HCT116 (cell line): ENCODE results near the gene LUZP2. TPM values are rescaled to one million over a fixed set of nuclear protein-coding genes. Genes with fewer than 3 reads are reported as not detected.

Source experiments
- ATAC-seq: fragments of 200-7000 bp; cut with Tn5 transposase; 2 replicates; pipeline ENCODE4 v1.9.1; 2020; ENCODE audit warnings: mild to moderate bottlenecking, moderate library complexity
- BruUV-seq: library from RNA; stranded (reverse); fragments of 400-500 nt; replicated peaks from 2 replicates; lab custom pipeline; 2021; lab: Mats Ljungman, UMichigan
- CTCF ChIA-PET: fragments of 300-600 bp; sonication (Branson Sonifier 250); formaldehyde crosslinking; loops from one replicate; lab custom pipeline; 2021; ENCODE audit warnings: antibody characterized with exemption; lab: Charles Lee
- POLR2A ChIA-PET: fragments of 300-600, 350-600 bp; sonication (Branson Sonifier 250); formaldehyde crosslinking; loops from one replicate; lab custom pipeline; 2021; ENCODE audit warnings: antibody characterized with exemption; lab: Charles Lee
- RAD21 ChIA-PET, 2 experiments: fragments of 300-600 bp; sonication (Branson Sonifier 250); formaldehyde crosslinking; loops; one replicate each; lab custom pipeline; 2023; ENCODE audit warnings: low total read pairs in 2 of 2; ENCODE audit not compliant: uncharacterized antibody in 2 of 2, unreplicated experiment in 2 of 2, low non-redundant PET in 1 of 2; lab: Charles Lee
- DNase-seq: peaks from one replicate; pipeline ENCODE4 v3.0.0-alpha.2; 2010; ENCODE audit warnings: low read depth, low spot score
- H2AFZ ChIP-seq: fragments of 200-600 bp; shearing (Covaris generic), sonication (generic); 2 replicates; pipeline ENCODE4 v1.6.1; 2017; ENCODE audit warnings: low read depth, mixed run types, mixed read lengths, antibody characterized with exemption, low read length; ENCODE audit not compliant: poor library complexity, severe bottlenecking
- H3K27ac ChIP-seq: 2 replicates; pipeline ENCODE4 v1.5.1; 2012; ENCODE audit warnings: low read depth, low read length
- H3K27me3 ChIP-seq: fragments of 200-600 bp; sonication (generic); 2 replicates; pipeline ENCODE4 v1.6.1; 2016; ENCODE audit warnings: mixed run types, low read length, mixed read lengths; ENCODE audit not compliant: insufficient read depth
- H3K36me3 ChIP-seq, 2 experiments: fragments of 200-500 bp in 1 of 2; fragments of 200-600 bp in 1 of 2; sonication (Bioruptor generic) in 1 of 2; sonication (generic) in 1 of 2; 2 replicates each; pipeline versions ENCODE4 v1.5.1 to v1.6.1; 2014 to 2016; ENCODE audit warnings: low read length in 2 of 2, inconsistent platforms in 1 of 2, mixed read lengths in 1 of 2, mixed run types in 1 of 2; ENCODE audit not compliant: insufficient read depth in 2 of 2, control insufficient read depth in 1 of 2
- H3K4me1 ChIP-seq, 2 experiments: fragments of 200-600 bp in 1 of 2; sonication (generic) in 1 of 2; 2 replicates each; pipeline versions ENCODE4 v1.5.1 to v1.6.1; 2012 to 2017; ENCODE audit warnings: low read length in 2 of 2, inconsistent platforms in 1 of 2, mild to moderate bottlenecking in 1 of 2, mixed read lengths in 1 of 2, mixed run types in 1 of 2, moderate library complexity in 1 of 2; ENCODE audit not compliant: insufficient read depth in 2 of 2, control insufficient read depth in 1 of 2
- H3K4me2 ChIP-seq: fragments of 200-600 bp; sonication (generic); 2 replicates; pipeline ENCODE4 v1.6.1; 2017; ENCODE audit warnings: mixed run types, low read length, mixed read lengths
- H3K4me3 ChIP-seq, 2 experiments: fragments of 200-600 bp in 1 of 2; sonication (generic) in 1 of 2; replicated peaks in 1 of 2; 2 replicates each; pipeline ENCODE4 v1.5.1; 2011 to 2016; ENCODE audit warnings: low read length in 2 of 2, control low read depth in 1 of 2, low read depth in 1 of 2, mild to moderate bottlenecking in 1 of 2, mixed read lengths in 1 of 2, mixed run types in 1 of 2
- H3K79me2 ChIP-seq: fragments of 200-600 bp; sonication (generic); 2 replicates; pipeline ENCODE4 v1.6.1; 2017; ENCODE audit warnings: mild to moderate bottlenecking, mixed run types, low read length, moderate library complexity, mixed read lengths; ENCODE audit not compliant: insufficient read depth
- H3K9ac ChIP-seq: fragments of 200-600 bp; sonication (generic); 2 replicates; pipeline ENCODE4 v1.6.1; 2016; ENCODE audit warnings: low read length, mixed read lengths
- H3K9me2 ChIP-seq: fragments of 200-600 bp; sonication (generic), shearing (Covaris generic); 2 replicates; pipeline ENCODE4 v1.6.1; 2017; ENCODE audit warnings: mixed run types, mild to moderate bottlenecking, moderate library complexity; ENCODE audit not compliant: insufficient read depth
- H3K9me3 ChIP-seq, 2 experiments: fragments of 200-500 bp in 1 of 2; fragments of 200-600 bp in 1 of 2; sonication (Bioruptor generic) in 1 of 2; sonication (generic) in 1 of 2; 2 replicates each; pipeline ENCODE4 v1.6.1; 2014 to 2017; ENCODE audit warnings: low read length in 2 of 2, mixed read lengths in 2 of 2, inconsistent platforms in 1 of 2, low read depth in 1 of 2, mild to moderate bottlenecking in 1 of 2, mixed run types in 1 of 2, moderate library complexity in 1 of 2; ENCODE audit not compliant: control insufficient read depth in 1 of 2, insufficient read depth in 1 of 2
- H4K20me1 ChIP-seq: fragments of 200-600 bp; sonication (generic), shearing (Covaris generic); 2 replicates; pipeline ENCODE4 v1.6.1; 2017; ENCODE audit warnings: mixed run types, mild to moderate bottlenecking, moderate library complexity; ENCODE audit not compliant: insufficient read depth
- EZH2 ChIP-seq: fragments of 200-600 bp; sonication (generic); IDR thresholded peaks from 2 replicates; pipeline ENCODE4 v1.6.1; 2017; ENCODE audit warnings: antibody characterized with exemption, mixed run types
- EZH2phosphoT487 ChIP-seq: fragments of 200-600 bp; IDR thresholded peaks from 2 replicates; pipeline ENCODE4 v1.6.1; 2018; ENCODE audit warnings: antibody characterized with exemption, borderline replicate concordance
- ZFX ChIP-seq: fragments of 450-650 bp; IDR thresholded peaks from 2 replicates; pipeline ENCODE4 v1.6.1; 2017
- ZNF274 ChIP-seq: fragments of 200-500 bp; sonication (Bioruptor generic); IDR thresholded peaks from 2 replicates; pipeline ENCODE4 v1.6.1; 2014; ENCODE audit warnings: mild to moderate bottlenecking, low read depth, low read length, inconsistent platforms
- intact Hi-C: fragments of 100-400 bp; cut with micrococcal nuclease; formaldehyde crosslinking; loops from 2 replicates; pipeline ENCODE4 v1.10.0; 2022
- total RNA-seq: library from RNA; stranded (reverse); gene quantifications from one replicate; pipeline ENCODE4 v1.2.1, GENCODE V29; 2021; ENCODE audit not compliant: unreplicated experiment
- TF ChIP-seq, protein P1 (sequence below): IDR thresholded peaks from 2 replicates; pipeline ENCODE4 v1.6.1; 2012
- TF ChIP-seq, protein P2 (sequence below): IDR thresholded peaks from 2 replicates; pipeline ENCODE4 v1.6.1; 2012; ENCODE audit warnings: low read depth

The LUZP2 gene
- total RNA-seq, 1 experiment from 2014 or later, result not detected

DNA sequence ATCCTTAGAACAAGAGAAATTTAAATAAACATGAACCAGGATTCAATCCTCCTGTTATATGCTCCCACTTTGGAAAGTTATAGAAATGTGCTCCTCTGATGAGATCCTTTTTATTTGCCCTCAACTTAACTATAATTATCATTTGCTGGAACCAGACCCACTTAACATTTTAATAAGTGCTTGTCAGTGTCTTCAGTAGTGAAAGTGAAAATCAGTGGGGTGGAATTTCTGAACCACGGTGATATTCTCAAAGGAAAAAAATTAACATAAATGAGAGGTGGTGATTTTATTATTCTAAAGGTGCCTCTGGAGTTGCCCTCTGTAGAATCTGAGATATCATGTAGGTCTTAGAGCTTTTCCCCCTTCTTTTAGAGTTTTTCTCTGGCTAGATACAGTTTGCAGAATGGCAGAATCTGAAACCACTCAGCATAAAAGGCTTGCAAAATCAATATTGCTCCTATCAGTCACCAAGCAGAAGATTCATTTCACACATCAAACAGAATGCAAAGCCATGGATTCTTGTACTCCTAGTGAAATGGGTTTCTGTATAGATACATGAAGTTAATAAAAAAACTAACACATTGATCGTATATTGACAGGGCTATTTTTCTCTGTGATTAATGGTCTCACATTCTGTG, 213.2 kb downstream of the LUZP2 start:
- ChIA-PET POLR2A (no interaction called here), CTCF (no interaction called here), RAD21 (no interaction called here)
- Histone ChIP-seq H3K27me3 (no peaks in the 10 kb centered on the region), H3K36me3 (no peaks in the 10 kb centered on the region), H3K4me3 (no peak overlapping the region), H3K9me3 (peaks cover 0 to 7% of the 10 kb centered on the region in 2 experiments; a peak in 2 of 4 replicates), H3K9ac (no peak overlapping the region), H3K79me2 (no peaks in the 10 kb centered on the region), H3K4me2 (no peak overlapping the region), H4K20me1 (no peaks in the 10 kb centered on the region), H2AFZ (no peak overlapping the region), H3K27ac (no peak overlapping the region), H3K4me1 (no peaks in the 10 kb centered on the region), H3K9me2 (no peaks in the 10 kb centered on the region)
- ATAC-seq (no peak), DNase-seq (no peak)
- no TSS peak for BruUV-seq
- intact Hi-C loops, result no loop called here
- no peak for TF ChIP-seq ZNF274
- TF ChIP-seq ZFX, result no peak
- TF ChIP-seq, protein P1, sequence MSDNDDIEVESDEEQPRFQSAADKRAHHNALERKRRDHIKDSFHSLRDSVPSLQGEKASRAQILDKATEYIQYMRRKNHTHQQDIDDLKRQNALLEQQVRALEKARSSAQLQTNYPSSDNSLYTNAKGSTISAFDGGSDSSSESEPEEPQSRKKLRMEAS, result no peak
- TF ChIP-seq EZH2phosphoT487, result no peak

DNA sequence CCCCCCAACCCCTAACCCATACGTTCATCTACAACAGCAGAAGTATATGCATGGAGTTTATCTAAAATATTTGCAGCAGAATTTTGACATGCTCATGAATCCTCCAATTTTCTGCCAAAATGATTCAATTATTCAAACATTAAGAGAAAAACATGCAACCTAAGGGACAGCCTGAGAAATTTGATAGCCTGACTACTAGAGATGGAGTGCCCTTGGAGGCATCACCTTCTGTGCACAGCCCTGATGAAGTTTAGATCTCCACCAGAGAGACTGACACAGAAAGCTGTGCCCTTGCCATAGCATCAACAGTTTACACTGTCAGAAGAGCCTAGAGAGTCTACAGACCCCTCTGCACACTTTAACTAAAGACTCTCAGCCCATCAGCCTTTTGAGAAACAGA, 217.7 kb downstream of the LUZP2 start:
- H3K79me2 ChIP-seq, result no peaks in the 10 kb centered on the region
- no peaks in the 10 kb centered on the region for H3K4me1 ChIP-seq
- ChIA-PET CTCF (no interaction called here), POLR2A (no interaction called here), RAD21 (no interaction called here)
- intact Hi-C loops, result no loop called here
- TF ChIP-seq ZFX (no peak), EZH2 (no peak)
- TF ChIP-seq, protein P2, sequence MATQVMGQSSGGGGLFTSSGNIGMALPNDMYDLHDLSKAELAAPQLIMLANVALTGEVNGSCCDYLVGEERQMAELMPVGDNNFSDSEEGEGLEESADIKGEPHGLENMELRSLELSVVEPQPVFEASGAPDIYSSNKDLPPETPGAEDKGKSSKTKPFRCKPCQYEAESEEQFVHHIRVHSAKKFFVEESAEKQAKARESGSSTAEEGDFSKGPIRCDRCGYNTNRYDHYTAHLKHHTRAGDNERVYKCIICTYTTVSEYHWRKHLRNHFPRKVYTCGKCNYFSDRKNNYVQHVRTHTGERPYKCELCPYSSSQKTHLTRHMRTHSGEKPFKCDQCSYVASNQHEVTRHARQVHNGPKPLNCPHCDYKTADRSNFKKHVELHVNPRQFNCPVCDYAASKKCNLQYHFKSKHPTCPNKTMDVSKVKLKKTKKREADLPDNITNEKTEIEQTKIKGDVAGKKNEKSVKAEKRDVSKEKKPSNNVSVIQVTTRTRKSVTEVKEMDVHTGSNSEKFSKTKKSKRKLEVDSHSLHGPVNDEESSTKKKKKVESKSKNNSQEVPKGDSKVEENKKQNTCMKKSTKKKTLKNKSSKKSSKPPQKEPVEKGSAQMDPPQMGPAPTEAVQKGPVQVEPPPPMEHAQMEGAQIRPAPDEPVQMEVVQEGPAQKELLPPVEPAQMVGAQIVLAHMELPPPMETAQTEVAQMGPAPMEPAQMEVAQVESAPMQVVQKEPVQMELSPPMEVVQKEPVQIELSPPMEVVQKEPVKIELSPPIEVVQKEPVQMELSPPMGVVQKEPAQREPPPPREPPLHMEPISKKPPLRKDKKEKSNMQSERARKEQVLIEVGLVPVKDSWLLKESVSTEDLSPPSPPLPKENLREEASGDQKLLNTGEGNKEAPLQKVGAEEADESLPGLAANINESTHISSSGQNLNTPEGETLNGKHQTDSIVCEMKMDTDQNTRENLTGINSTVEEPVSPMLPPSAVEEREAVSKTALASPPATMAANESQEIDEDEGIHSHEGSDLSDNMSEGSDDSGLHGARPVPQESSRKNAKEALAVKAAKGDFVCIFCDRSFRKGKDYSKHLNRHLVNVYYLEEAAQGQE, result no peak
- TF ChIP-seq, protein P1, result no peak
- H2AFZ ChIP-seq, result no peak overlapping the region
- BruUV-seq, result no TSS peak
- no peak overlapping the region for H3K9ac ChIP-seq
- no peaks in the 10 kb centered on the region for H4K20me1 ChIP-seq
- no peak for DNase-seq
- H3K27me3 ChIP-seq, result no peaks in the 10 kb centered on the region
- H3K4me3 ChIP-seq, result no peak overlapping the region
- peaks cover under 1% of the 10 kb centered on the region in 2 experiments; a peak in 2 of 4 replicates for H3K9me3 ChIP-seq
- H3K36me3 ChIP-seq, result no peaks in the 10 kb centered on the region
- ATAC-seq, result no peak
- no peaks in the 10 kb centered on the region for H3K9me2 ChIP-seq
- H3K4me2 ChIP-seq, result no peak overlapping the region
- H3K27ac ChIP-seq, result no peak overlapping the region
